Hepatocyte (in vitro differentiated cells): ENCODE results near the gene TSPAN3.

Experiments used
- EZH2 ChIP-seq: fragments of 200-600 bp; sonication (generic); IDR thresholded peaks from 2 replicates; pipeline ENCODE4 v1.6.1; 2016; ENCODE audit warnings: antibody characterized with exemption, mild to moderate bottlenecking, borderline replicate concordance
- EZH2phosphoT487 ChIP-seq: fragments of 200-600 bp; sonication (generic); IDR thresholded peaks from one replicate; pipeline ENCODE4 v1.6.1; 2018; ENCODE audit warnings: antibody characterized with exemption, mild to moderate bottlenecking, low read depth, moderate library complexity; ENCODE audit not compliant: unreplicated experiment, severe bottlenecking
- TF ChIP-seq, protein P1 (sequence below): fragments of 200-600 bp; sonication (generic); IDR thresholded peaks from 2 replicates; pipeline ENCODE4 v1.5.1; 2016; ENCODE audit warnings: antibody characterized with exemption, mild to moderate bottlenecking; ENCODE audit not compliant: poor library complexity

DNA sequence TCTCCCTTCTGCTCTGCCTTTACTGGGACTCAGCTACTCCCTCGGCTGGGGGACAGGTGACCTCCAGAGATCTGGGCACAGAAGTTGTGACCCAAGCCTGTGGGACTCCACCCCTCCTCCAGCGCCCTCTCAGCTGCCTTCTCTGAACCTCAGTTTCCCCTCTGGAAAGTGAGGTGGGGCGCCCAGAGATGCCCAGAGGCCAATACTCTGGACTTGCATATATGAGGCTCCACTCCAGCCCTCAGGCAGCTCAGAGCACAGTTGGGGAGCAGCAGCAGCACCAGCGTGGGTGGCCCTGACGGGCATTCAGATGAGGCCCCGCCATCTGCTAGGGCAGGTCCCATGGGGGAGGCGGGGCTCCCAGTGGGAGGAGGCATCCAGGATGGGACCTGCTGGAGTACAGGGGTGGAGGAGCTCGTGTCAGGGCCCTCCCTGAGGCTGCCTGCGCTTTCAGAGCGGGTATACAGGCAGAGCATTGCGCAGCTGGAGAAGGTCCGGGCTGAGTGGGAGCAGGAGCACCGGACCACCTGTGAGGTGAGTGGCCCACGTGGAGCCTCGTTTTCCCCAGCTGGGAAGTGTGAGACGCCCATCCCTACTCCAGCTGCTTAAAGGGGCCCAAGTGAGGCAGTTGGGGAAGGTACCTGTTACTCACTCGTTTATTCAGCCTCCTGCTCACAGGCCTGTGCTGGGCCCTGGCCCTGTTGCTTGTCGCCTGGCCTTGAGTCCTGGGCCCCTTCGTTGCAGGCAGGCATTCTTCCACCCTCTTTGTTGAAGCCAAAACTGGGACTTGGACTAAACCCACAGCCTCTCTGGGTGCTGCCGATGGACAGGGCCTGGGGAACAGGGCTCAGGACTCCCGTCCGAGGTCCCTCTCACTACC is 40.6 kb downstream of the TSPAN3 start:
- TF ChIP-seq EZH2: no peak
- TF ChIP-seq, protein P1, sequence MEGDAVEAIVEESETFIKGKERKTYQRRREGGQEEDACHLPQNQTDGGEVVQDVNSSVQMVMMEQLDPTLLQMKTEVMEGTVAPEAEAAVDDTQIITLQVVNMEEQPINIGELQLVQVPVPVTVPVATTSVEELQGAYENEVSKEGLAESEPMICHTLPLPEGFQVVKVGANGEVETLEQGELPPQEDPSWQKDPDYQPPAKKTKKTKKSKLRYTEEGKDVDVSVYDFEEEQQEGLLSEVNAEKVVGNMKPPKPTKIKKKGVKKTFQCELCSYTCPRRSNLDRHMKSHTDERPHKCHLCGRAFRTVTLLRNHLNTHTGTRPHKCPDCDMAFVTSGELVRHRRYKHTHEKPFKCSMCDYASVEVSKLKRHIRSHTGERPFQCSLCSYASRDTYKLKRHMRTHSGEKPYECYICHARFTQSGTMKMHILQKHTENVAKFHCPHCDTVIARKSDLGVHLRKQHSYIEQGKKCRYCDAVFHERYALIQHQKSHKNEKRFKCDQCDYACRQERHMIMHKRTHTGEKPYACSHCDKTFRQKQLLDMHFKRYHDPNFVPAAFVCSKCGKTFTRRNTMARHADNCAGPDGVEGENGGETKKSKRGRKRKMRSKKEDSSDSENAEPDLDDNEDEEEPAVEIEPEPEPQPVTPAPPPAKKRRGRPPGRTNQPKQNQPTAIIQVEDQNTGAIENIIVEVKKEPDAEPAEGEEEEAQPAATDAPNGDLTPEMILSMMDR: no peak
- TF ChIP-seq EZH2phosphoT487: no peak
